Common myeloid progenitor, CD34-positive (primary cell): ENCODE results near the gene SUGCT.

Source experiments
- CTCF ChIA-PET: fragments of 350-600 bp; sonication (Branson Sonifier 250); formaldehyde crosslinking; loops from one replicate; lab custom pipeline; 2021; ENCODE audit warnings: antibody characterized with exemption; lab: Charles Lee
- POLR2A ChIA-PET: fragments of 350-600 bp; sonication (Branson Sonifier 250); formaldehyde crosslinking; loops from one replicate; lab custom pipeline; 2021; ENCODE audit warnings: antibody characterized with exemption; lab: Charles Lee
- DNase-seq, 3 donors: peaks; one replicate each; pipeline versions ENCODE4 v3.0.0 to v3.0.0-alpha.2; 2013
- H3K27ac ChIP-seq, 2 experiments: 1 replicate in 1 of 2; 2 replicates in 1 of 2; pipeline ENCODE4 v1.7.0; 2013; ENCODE audit warnings: inconsistent platforms in 2 of 2, low read length in 2 of 2, mild to moderate bottlenecking in 2 of 2, low read depth in 1 of 2, moderate library complexity in 1 of 2; ENCODE audit not compliant: severe bottlenecking in 2 of 2, insufficient read depth in 1 of 2, poor library complexity in 1 of 2
- H3K27me3 ChIP-seq, 5 experiments: replicated peaks in 2 of 5; 1 replicate in 3 of 5; 2 replicates in 2 of 5; pipeline versions ENCODE4 v1.6.1 to v1.7.0; 2013; ENCODE audit warnings: low read length in 4 of 5, mild to moderate bottlenecking in 2 of 5, moderate library complexity in 2 of 5, inconsistent platforms in 1 of 5; ENCODE audit not compliant: insufficient read depth in 5 of 5, control insufficient read depth in 4 of 5
- H3K36me3 ChIP-seq, 4 experiments: 1 replicate in 2 of 4; 2 replicates in 2 of 4; pipeline versions ENCODE4 v1.6.1 to v1.7.0; 2013; ENCODE audit warnings: low read length in 3 of 4, control low read depth in 1 of 4, mild to moderate bottlenecking in 1 of 4; ENCODE audit not compliant: control insufficient read depth in 4 of 4, insufficient read depth in 4 of 4
- H3K4me1 ChIP-seq, 4 experiments: 1 replicate in 3 of 4; 2 replicates in 1 of 4; pipeline versions ENCODE4 v1.6.1 to v1.7.1; 2013; ENCODE audit warnings: low read length in 3 of 4, mild to moderate bottlenecking in 3 of 4, control low read depth in 1 of 4, inconsistent platforms in 1 of 4, moderate library complexity in 1 of 4; ENCODE audit not compliant: control insufficient read depth in 4 of 4, insufficient read depth in 4 of 4; ENCODE audit errors: control extremely low read depth in 1 of 4
- H3K4me3 ChIP-seq, 7 experiments: 1 replicate in 4 of 7; 2 replicates in 3 of 7; pipeline versions ENCODE4 v1.5.1 to v1.7.0; 2013; ENCODE audit warnings: mild to moderate bottlenecking in 7 of 7, low read length in 6 of 7, moderate library complexity in 6 of 7, inconsistent platforms in 2 of 7, low read depth in 2 of 7, control low read depth in 1 of 7; ENCODE audit not compliant: insufficient read depth in 4 of 7, control insufficient read depth in 1 of 7; ENCODE audit errors: extremely low read depth in 1 of 7
- H3K9me3 ChIP-seq, 5 experiments: 1 replicate in 4 of 5; 2 replicates in 1 of 5; pipeline versions ENCODE4 v1.6.1 to v1.7.1; 2013; ENCODE audit warnings: low read length in 4 of 5, mild to moderate bottlenecking in 2 of 5, inconsistent platforms in 1 of 5, low read depth in 1 of 5, moderate library complexity in 1 of 5; ENCODE audit not compliant: control insufficient read depth in 4 of 5, insufficient read depth in 2 of 5; ENCODE audit errors: control extremely low read depth in 1 of 5
- WGBS: methylation state at CpG from one replicate; pipeline ENCODE4 v1.1.5; 2013; ENCODE audit not compliant: insufficient coverage; 5-methylcytosine and 5-hydroxymethylcytosine counted together

SUGCT gene

DNA sequence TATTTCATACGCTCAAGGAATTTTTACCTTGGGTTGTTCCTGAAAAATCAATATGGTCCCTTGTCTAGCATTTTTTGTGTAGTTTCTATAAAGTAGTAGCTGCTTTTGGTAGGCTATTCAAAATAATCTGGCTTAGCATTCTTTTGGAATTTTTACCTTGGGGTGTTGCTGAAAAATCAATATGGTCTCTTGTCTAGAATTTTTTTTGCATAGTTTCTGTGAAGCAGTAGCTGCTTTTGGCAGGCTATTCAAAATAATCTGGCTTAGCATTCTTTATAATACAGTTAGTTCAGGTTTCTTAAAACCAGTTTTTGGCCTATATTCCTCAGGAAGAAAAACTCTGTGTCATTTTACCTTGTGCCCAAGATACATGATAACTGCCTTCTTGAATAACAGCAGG lies 301.9 kb downstream of the SUGCT start:
- WGBS = no CpG with 5 or more reads among the region's 1 CpG
- peaks cover under 1 to 22% (median 3%) of the 10 kb centered on the region in 5 experiments for H3K9me3 ChIP-seq
- no peak for DNase-seq
- POLR2A ChIA-PET = no interaction called here
- H3K27me3 ChIP-seq = no peaks in the 10 kb centered on the region
- CTCF ChIA-PET = no interaction called here
- no peak overlapping the region for H3K4me3 ChIP-seq
- H3K4me1 ChIP-seq = peaks cover 0 to 2% (median 0%) of the 10 kb centered on the region in 4 experiments
- no peak overlapping the region for H3K27ac ChIP-seq
- no peaks in the 10 kb centered on the region for H3K36me3 ChIP-seq

- ChIA-PET POLR2A (no interaction called here), CTCF (no interaction called here)
- no peak overlapping the region for H3K27ac ChIP-seq
Measured at GRCh38 chr7:40437498-40437897, 302.7 kb downstream of the SUGCT start.

DNA sequence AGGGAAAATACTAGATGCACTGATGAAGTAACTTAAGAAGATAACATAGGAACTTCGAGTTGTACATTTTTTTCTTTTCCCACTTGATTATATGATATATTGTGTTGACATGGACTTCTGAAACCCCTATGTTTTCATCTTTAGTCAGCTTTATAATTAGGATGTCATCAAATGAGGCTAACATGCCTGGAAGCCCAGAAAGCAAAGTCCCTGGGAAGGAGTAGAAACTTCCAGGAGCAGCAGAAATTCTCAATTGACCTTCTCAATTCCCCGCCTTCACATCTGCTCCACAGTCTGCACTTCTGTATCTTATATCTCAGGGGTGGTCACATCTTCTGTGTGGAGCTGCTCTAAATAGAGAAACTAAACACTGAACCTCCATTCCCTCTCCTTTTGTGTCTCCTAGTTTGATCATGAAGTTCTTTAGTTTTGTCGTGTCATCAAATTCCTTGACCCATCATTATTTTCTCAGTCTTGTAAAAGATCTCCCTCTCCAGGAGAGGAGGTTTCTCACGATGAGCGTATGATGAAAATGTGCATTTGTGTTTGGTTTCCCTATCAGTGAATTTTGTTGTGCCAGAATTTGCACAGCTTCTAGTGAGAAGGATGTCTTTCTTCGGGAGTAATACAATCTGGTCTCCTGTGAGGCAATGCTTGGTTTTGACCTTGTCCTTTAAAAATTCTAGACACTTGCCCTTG lies 303.3 kb downstream of the SUGCT start:
- ChIA-PET CTCF (no interaction called here), POLR2A (no interaction called here)
- DNase-seq = no peak
- H3K36me3 ChIP-seq = no peaks in the 10 kb centered on the region
- 100% methylated on average over 3 of the region's 6 CpGs for WGBS
- peaks cover 2 to 14% (median 5%) of the 10 kb centered on the region in 5 experiments for H3K9me3 ChIP-seq
- no peak overlapping the region for H3K27ac ChIP-seq
- no peaks in the 10 kb centered on the region for H3K27me3 ChIP-seq
- H3K4me1 ChIP-seq = peaks cover 0 to 2% (median 0%) of the 10 kb centered on the region in 4 experiments
- no peak overlapping the region for H3K4me3 ChIP-seq

More at GRCh38 chr7:40437498-40437897, 302.7 kb downstream of the SUGCT start:
- Histone ChIP-seq H3K27me3 (no peaks in the 10 kb centered on the region), H3K9me3 (peaks cover 2 to 19% (median 7%) of the 10 kb centered on the region in 5 experiments), H3K36me3 (no peaks in the 10 kb centered on the region), H3K4me3 (no peak overlapping the region), H3K4me1 (peaks cover 0 to 2% (median 0%) of the 10 kb centered on the region in 4 experiments)
- DNase-seq = no peak
- no CpG with 5 or more reads among the region's 1 CpG for WGBS

DNA sequence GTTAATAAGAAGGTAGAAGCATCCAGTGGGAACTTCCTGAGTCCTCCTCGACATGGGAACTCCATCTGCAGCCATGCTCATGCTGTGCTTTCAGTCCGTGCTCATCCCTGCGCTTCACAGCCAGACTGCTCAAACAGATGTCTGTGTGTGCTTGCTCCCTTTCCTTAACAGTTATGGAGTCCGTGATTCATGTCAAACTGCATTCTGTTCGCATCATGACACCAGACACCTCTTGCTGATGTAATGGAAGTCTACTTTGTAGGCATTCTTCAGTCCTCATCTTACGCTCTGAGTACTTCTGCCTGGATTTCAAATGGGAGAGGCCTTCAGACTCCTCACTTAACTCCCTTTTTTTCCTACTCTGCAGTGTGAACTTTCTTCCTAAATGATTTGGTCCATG lies 304.9 kb downstream of the SUGCT start:
- no peaks in the 10 kb centered on the region for H3K27me3 ChIP-seq
- no peak for DNase-seq
- 98% methylated on average over 6 of the region's 6 CpGs for WGBS
- ChIA-PET POLR2A (no interaction called here), CTCF (no interaction called here)
- H3K9me3 ChIP-seq = peaks cover 1 to 9% (median 2%) of the 10 kb centered on the region in 5 experiments
- H3K36me3 ChIP-seq = no peaks in the 10 kb centered on the region
- H3K27ac ChIP-seq = no peak overlapping the region
- H3K4me1 ChIP-seq = peaks cover 0 to 2% (median 0%) of the 10 kb centered on the region in 4 experiments
- H3K4me3 ChIP-seq = no peak overlapping the region

GRCh38 chr7:40447345-40447744 lies 312.5 kb downstream of the SUGCT start:
- CTCF ChIA-PET = interaction anchor here (1.3 kb wide), 1 partner anchor 159 kb away, joined by 3 read pairs; no protein-coding TSS in a partner anchor
- Histone ChIP-seq H3K4me1 (peaks cover 0 to 4% (median 0%) of the 10 kb centered on the region in 4 experiments), H3K27ac (no peak overlapping the region), H3K9me3 (no peaks in the 10 kb centered on the region), H3K27me3 (no peaks in the 10 kb centered on the region), H3K4me3 (no peak overlapping the region), H3K36me3 (no peaks in the 10 kb centered on the region)
- 94% methylated on average over 2 of the region's 2 CpGs for WGBS
- POLR2A ChIA-PET = no interaction called here
- DNase-seq = peak in 1 of 3 donors; percentile 9

GRCh38 chr7:40455485-40455884 lies 320.7 kb downstream of the SUGCT start:
- H3K4me3 ChIP-seq = no peak overlapping the region
- no peaks in the 10 kb centered on the region for H3K4me1 ChIP-seq
- ChIA-PET CTCF (no interaction called here), POLR2A (no interaction called here)
- H3K27ac ChIP-seq = no peak overlapping the region
- no peaks in the 10 kb centered on the region for H3K9me3 ChIP-seq
- H3K36me3 ChIP-seq = no peaks in the 10 kb centered on the region
- no peak for DNase-seq
- H3K27me3 ChIP-seq = no peaks in the 10 kb centered on the region

DNA sequence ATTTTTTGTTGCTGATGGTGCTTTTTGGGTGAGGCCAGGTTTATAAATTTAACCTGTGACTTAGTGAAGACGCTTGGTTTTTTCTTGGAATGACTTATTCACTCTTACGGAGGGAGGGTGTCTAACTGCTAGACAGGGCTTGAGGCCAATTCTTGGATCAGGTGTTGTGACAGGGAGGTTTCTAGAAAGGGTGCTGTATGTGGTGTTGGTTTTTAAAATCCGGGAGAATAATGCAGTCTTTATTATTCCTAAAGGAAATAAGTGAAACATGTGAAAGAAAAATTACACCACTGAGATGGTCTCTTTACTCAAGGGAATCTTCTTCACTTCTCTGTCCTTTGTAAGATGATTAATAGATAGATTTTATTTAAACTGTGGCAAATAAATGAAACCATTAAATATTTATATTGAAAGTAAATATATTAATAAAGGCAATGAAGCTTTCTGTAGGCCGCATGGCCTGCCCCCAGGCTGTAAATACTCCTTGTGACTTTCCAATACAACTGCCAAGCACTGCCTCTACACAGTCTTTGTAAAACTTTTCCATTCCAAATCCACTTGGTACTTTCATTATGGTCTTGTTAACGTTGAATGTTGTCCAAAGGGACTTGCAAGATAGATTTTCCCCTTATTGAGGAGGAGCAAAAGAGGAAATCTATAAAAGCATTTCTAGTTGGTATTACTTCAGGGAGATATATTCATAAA lies 323.1 kb downstream of the SUGCT start:
- no peaks in the 10 kb centered on the region for H3K4me1 ChIP-seq
- no peaks in the 10 kb centered on the region for H3K27me3 ChIP-seq
- CTCF ChIA-PET = interaction anchor here (0.7 kb wide), 1 partner anchor 115 kb away, joined by 3 read pairs; no protein-coding TSS in a partner anchor
- DNase-seq = no peak
- H3K4me3 ChIP-seq = no peak overlapping the region
- no peaks in the 10 kb centered on the region for H3K9me3 ChIP-seq
- POLR2A ChIA-PET = interaction anchor here (0.6 kb wide), 1 partner anchor 17 kb away, joined by 3 read pairs; no protein-coding TSS in a partner anchor
- no peak overlapping the region for H3K27ac ChIP-seq
- H3K36me3 ChIP-seq = no peaks in the 10 kb centered on the region
- WGBS = 100% methylated on average over 2 of the region's 5 CpGs
